ENCODE measurements around the gene VSTM2B.

The VSTM2B gene

GRCh38 chr19:29497241-29497640 lies 28.6 kb upstream of the VSTM2B start:
- DNase-seq = no peak

GRCh38 chr19:29497686-29498436 lies 27.9 kb upstream of the VSTM2B start:
- no peak for DNase-seq

GRCh38 chr19:29499261-29499920 lies 26.4 kb upstream of the VSTM2B start:
- no peak for DNase-seq

GRCh38 chr19:29499921-29500590 lies 25.7 kb upstream of the VSTM2B start:
- DNase-seq = no peak

GRCh38 chr19:29501816-29502580 lies 23.8 kb upstream of the VSTM2B start:
- no peak for DNase-seq

GRCh38 chr19:29502581-29502850 lies 23.3 kb upstream of the VSTM2B start:
- no peak for DNase-seq

GRCh38 chr19:29503140-29503758 lies 22.5 kb upstream of the VSTM2B start:
- no peak for DNase-seq

- DNase-seq = no peak
Measured at GRCh38 chr19:29503785-29504184, 22.0 kb upstream of the VSTM2B start.

GRCh38 chr19:29504454-29504853 lies 21.3 kb upstream of the VSTM2B start:
- DNase-seq = no peak

- DNase-seq = no peak
Measured at GRCh38 chr19:29505097-29505824, 20.5 kb upstream of the VSTM2B start.

- no peak for DNase-seq
Measured at GRCh38 chr19:29506619-29506911, 19.2 kb upstream of the VSTM2B start.

- DNase-seq = no peak
Measured at GRCh38 chr19:29507081-29507860, 18.5 kb upstream of the VSTM2B start.

- DNase-seq = no peak
Measured at GRCh38 chr19:29508181-29508580, 17.6 kb upstream of the VSTM2B start.

- DNase-seq = no peak
Measured at GRCh38 chr19:29509456-29509855, 16.3 kb upstream of the VSTM2B start.

GRCh38 chr19:29510701-29511265 lies 15.0 kb upstream of the VSTM2B start:
- DNase-seq = no peak

GRCh38 chr19:29511768-29512167 lies 14.0 kb upstream of the VSTM2B start:
- DNase-seq = no peak

- DNase-seq = no peak
Measured at GRCh38 chr19:29512748-29513147, 13.0 kb upstream of the VSTM2B start.

GRCh38 chr19:29514525-29515232 lies 11.1 kb upstream of the VSTM2B start:
- DNase-seq = no peak

GRCh38 chr19:29515233-29515619 lies 10.6 kb upstream of the VSTM2B start:
- DNase-seq = no peak

- DNase-seq = no peak
Measured at GRCh38 chr19:29515706-29516357, 10.0 kb upstream of the VSTM2B start.

Data from NCI-H345 (cell line).